Endothelial cell of hepatic sinusoid (primary cell): ENCODE results near the gene FBXO11.

Source experiments
- in situ Hi-C: cut with HindIII; loops from 2 replicates; pipeline ENCODE4 v1.10.0; 2017; ENCODE audit warnings: low sequenced_read_pairs

Gene FBXO11

DNA sequence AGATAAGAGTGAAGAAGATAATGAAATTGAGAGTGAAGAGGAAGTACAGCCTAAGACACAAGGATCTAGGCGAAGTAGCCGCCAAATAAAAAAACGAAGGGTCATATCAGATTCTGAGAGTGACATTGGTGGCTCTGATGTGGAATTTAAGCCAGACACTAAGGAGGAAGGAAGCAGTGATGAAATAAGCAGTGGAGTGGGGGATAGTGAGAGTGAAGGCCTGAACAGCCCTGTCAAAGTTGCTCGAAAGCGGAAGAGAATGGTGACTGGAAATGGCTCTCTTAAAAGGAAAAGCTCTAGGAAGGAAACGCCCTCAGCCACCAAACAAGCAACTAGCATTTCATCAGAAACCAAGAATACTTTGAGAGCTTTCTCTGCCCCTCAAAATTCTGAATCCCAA lies 107.7 kb downstream of the FBXO11 start:
- in situ Hi-C loops = no loop called here

DNA sequence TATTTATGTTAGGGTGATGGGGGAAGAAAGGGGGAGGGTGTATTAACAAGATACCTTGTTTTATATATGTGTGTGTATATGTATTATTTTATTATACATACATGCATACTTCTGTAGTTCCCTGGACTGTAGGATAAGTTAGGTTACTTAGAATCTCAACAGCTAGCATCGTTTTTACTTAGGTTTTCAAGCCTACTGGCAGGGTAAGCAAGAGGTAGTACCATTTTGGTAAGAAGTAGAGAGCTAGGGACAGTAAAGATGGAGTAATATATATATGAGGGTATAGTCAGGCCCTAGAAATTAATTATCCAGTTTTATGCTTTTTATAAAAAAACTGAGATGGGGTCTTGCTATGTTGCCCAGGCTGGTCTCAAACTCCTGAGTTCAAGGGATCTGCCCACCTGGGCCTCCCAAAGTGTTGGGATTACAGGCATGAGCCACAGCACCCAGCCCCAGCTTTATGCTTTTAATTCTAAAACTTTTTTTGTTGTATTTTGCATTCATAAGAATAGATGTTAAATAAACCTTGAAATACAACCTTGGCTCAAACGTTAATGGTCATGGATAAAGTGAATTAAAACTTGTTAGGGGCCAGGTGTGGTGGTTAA lies 110.1 kb downstream of the FBXO11 start:
- in situ Hi-C loops = no loop called here

DNA sequence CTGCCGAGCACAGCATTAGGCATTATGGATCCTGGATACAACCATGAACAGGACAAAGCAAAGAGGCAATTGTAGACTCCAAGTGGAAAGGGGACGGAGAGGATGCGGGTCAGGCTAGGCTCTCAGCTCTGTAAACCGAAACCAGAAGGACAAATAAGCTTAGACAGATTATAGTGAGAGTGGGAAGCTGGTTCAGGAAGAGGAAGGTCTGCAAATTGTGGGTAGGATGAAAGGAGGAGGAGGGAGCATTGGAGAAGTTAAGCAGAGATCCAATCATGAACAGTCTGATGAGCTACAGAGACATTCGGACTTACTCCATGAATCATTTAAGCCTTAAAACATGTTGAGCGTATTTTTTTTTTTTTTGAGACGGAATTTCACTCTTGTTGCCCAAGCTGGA lies 120.3 kb downstream of the FBXO11 start:
- in situ Hi-C loops = no loop called here

DNA sequence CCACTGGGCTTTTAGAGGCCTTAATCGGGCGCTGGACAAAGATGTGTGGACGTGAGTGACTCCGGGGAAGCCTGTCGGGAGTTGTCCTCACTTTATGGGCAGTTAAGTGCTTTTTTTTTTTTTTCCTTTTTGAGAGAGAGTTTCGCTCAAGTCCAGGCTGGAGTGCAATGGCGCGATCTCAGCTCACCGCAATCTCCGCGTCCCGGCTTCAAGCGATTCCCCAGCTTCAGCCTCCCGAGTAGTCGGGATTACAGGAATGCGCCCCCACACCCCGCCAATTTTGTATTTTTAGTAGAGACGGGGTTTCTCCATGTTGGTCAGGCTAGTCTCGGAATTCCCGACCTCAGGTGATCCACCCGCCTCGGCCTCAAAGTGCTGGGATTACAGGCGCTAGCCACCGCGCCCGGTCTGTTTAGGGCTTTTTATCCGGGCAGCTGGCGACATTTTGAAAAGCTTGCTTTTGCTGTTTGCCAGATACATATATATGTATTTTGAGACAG lies 121.9 kb downstream of the FBXO11 start:
- in situ Hi-C loops = no loop called here

DNA sequence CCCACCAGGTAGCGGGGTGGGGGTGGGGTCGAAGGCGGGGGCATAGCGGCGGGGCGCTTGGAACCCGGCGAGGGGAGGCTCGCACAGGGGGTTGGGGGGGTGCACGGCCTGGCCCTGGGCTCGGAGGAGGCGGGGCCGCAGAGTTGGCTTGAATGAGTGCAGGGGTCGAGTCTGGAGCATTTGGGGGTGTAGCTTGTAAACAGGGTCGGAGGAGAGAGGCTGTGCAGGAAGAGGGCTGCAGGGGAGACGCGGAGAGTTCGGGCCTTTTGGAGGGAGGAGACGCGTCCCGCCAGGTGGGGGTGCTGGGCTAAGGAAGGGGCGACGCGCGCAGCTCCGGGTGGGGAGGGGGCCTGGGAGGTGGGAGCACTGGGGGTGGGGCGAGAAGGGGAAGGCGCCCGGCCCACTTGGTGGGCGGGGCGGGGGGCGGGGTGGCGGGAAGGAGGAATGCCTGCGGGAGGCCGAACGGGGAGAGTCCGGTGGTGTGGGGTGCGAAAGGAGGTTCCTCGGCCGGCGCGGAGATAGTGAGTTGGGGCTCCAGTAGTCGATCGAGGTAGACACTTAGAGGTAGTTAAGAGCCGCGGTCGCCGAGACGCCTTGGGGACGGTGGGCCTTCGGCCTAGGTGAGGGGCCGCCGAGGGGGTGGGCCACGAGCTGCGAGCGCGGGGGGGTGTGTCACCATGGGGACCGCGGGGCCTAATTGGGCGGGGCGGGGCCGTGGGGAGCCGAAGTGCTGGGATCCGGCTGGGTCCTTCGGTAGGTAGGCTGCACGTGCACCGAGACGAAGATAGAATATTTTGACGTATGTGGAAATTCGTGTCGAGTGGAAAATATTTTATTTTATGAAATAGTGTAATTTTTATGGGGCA lies 122.6 kb downstream of the FBXO11 start:
- in situ Hi-C loops = no loop called here

DNA sequence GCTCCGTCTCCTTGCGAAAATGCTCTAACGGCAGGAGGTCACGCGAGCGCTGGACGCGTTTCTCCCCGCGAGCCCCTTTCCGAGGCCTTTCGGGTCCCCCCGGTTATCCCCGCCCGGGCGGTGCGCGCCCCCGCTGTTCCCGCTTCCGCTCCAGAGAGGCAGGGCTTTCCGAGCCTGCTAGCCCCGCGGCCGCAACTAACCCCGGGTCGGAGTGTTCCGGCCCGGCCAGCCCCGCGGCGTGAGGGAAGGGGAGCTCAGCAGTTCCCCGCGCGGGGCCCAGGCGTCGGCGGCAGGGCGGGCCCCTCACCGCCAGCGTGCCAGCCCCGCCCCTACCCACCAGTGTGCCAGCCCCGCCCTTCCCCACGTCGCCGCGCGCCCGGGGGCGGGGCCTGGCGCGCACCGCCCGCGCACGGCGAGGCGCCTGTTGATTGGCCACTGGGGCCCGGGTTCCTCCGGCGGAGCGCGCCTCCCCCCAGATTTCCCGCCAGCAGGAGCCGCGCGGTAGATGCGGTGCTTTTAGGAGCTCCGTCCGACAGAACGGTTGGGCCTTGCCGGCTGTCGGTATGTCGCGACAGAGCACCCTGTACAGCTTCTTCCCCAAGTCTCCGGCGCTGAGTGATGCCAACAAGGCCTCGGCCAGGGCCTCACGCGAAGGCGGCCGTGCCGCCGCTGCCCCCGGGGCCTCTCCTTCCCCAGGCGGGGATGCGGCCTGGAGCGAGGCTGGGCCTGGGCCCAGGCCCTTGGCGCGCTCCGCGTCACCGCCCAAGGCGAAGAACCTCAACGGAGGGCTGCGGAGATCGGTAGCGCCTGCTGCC lies 123.4 kb downstream of the FBXO11 start, which contains the start of gene MSH6:
MSH6 (plus strand) TSS at position 475 of the 815 bp plus-strand sequence; CDS start at position 564, 89 bp downstream.
- in situ Hi-C loops = no loop called here

DNA sequence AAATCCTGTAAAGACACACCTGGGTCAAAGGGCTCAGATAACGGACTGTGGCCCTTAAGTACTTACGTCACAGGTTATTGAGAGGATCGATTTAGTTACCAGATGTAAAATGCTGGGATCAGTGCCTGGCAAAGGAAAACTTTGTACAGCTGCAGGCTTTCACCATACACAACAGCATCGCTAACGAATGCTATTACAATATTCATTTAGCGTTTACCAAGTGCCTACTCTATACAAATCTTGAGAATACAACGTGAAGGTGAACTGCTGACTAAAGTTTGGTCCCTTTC lies 124.0 kb downstream of the FBXO11 start:
- in situ Hi-C loops = no loop called here

DNA sequence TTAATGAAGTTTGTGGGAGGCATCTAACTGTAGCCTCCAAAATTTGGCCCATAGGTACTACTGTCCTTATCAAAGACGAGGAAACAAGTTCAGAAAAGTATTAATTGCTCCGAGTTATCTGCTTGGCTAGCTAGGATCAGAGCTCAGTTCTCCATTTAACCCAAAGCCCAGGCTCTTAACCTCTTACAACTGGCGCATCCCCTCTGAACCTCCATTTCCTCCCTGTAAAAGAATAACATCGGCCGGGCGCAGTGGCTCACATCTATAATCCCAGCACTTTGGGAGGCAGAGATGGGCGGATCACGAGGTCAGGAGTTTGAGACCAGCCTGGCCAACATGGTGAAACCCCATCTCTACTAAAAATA lies 126.9 kb downstream of the FBXO11 start:
- in situ Hi-C loops = loop anchor here (10.0 kb wide), 1 partner anchor 345 kb away; no protein-coding TSS in a partner anchor

DNA sequence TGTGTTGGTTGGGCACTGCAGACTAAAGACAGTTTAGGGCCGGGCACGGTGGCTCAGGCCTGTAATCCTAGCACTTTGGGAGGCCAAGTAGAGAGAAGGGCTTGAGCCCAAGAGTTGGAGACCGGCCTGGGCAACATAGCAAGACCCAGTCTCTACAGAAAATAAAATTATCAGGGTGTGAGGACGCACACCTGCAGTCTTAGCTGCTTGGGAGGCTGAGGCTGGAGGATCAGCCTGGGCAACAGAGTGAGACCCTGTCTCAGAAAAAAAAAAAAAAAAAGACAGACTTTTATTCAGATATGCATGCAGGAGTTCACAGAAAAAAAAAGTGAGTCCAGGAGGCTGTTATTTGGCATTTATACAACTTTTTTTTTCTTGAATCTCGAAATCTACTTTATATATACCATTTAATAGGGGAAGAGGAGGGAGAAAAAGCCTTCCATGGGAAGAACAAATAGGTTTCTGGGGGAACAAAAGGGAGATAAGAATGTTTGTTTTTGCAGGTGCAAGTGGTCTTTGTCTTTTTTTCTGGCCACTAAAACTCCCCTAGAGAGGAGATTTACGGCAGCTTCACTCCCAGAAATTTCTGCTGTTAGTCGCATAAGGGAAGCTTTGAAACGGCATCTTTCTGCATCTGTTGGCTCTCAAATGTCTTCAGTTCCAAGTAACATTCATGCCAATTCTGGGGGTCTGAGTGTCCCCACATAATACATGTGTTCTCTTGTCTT lies 127.4 kb downstream of the FBXO11 start:
- in situ Hi-C loops = loop anchor here (10.0 kb wide), 1 partner anchor 344 kb away; no protein-coding TSS in a partner anchor

DNA sequence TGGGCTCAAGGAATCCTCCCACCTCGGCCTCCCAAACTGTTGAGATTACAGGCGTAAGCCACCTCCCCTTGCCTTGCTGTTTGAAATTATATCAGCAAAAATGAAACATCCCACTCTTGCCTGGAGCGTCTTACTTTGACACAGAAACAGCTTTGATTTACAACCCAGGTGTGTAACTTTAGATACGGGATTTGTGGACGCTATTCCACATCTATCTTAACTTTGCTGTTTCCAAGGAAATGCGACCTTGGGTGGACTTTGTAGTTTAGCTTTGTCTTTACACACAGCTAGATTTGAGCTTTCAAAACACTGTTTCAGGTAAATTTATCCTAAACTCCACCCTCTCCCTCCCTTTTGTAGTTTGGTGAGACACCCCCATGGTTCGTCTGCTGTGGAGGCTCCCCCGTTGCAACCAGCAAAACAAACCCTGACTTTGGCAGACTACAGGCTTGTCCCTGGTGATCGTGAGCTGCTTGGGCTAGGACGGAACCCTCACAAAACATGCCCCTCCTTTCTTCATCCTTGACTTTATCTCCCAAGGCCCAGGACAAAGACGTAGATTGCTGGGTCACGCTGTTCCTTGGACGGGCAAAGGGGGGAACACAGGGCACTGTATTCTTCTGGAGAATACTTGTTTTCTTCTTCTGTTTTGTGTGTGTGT lies 128.9 kb downstream of the FBXO11 start:
- in situ Hi-C loops = loop anchor here (10.0 kb wide), 1 partner anchor 343 kb away; no protein-coding TSS in a partner anchor

DNA sequence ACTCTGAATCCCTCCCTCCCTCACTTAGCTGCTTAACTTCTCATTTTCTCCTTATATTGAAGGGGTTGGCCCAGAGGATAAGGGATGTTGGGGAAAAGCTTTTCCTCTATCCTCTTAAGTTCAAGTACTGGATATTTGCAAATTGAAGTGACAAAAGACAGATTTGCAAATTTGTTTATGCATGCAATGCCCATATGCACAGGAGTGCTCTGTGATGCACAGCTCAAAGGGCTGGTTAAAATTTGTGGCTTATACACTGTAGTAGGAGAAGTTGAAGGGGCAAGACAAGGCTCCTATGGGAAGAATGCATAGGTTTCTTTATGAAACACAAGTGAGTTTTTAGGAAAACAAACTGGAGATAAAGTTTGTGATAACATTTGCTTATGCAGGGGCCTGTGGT lies 131.7 kb downstream of the FBXO11 start:
- in situ Hi-C loops = loop anchor here (10.0 kb wide), 1 partner anchor 340 kb away; no protein-coding TSS in a partner anchor

DNA sequence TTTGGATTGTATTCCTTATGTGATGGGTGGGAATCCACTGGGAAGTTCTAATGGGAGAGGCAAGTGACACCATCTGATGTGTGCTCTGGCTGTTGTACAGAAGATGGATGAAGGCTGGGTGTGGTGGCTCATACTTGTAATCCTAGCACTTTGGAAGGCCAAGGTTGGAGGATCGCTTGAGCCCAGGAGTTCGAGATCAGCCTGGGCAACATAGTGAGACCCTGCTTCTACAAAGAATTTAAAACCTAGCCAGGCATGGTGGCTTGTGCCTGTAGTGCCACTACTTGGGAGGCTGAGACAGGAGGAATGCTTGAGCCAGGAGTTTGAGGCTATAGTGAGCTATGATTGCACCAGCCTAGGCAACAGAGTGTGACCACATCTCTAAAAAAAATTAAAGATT lies 134.0 kb downstream of the FBXO11 start:
- in situ Hi-C loops = loop anchor here (10.0 kb wide), 1 partner anchor 338 kb away; no protein-coding TSS in a partner anchor

DNA sequence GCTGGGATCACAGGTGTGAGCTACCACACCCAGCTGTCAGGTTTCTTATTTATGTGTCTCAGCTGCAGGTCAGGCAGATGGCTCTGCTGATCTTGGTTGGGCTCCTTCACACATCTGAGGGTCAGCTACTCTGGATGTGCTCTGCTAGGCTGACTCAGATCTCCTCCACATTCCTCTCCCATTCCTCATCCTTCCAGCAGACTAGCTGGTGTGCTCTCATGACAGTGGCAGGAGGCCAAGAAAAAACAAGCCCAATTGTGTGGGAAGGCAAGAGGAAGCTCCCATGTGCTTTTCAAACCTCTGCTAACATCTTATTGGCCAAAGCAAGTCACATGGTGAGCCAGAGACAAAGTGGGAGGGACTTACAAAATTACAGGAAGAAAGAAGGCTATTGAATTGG lies 135.1 kb downstream of the FBXO11 start:
- in situ Hi-C loops = loop anchor here (10.0 kb wide), 1 partner anchor 336 kb away; no protein-coding TSS in a partner anchor

DNA sequence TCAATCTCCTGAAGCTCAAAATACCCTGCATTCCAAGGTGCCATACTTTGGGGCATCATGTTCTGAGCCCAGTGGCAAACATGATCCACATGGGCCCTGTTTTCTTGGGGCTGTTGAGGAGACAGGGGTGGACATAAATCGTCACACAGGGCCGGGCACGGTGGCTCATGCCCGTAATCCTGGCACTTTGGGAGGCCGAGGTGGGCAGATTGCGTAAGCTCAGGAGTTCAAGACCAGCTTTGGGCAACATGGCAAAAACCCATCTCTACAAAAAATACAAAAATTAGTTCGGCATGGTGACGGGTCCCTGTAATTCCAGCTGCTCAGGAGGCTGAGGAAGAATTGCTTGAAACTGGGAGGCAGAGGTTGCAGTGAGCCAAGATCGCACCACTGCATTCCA lies 137.0 kb downstream of the FBXO11 start:
- in situ Hi-C loops = no loop called here

DNA sequence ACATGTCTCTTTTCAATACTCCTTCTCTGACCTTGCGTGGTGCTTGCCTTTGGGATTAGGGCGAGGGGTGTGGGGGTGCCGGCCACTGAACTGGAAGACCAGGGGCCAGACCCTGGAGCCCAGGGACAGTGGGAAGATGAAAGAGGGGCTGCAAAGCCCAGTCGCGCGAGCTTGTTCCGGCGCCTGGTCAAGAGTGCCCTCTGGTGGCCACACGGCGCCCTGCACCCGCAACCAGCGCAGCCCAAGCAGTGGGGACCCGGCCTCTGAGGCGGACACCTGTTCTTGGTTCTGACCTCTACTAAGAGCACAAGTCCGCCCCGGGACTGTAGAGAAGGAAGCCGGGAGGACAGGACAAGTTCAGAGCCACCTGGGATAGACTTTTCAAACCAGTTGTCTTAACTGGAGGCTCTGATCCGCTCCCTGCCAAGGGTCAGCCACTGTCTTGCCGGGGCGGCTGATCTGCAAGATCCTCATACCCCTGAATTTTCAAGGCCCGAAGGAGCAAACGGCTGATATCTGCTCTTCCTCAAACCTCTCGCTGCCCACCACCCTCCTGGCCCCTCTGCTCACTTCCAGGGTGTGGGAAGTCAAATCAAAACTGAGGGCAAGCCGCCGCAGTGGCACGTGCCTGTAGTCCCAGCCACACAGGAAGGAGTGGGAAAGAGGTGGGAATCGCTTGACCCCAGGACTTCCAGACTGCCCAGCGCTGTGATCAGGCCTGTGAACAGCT lies 138.3 kb downstream of the FBXO11 start:
- in situ Hi-C loops = no loop called here

DNA sequence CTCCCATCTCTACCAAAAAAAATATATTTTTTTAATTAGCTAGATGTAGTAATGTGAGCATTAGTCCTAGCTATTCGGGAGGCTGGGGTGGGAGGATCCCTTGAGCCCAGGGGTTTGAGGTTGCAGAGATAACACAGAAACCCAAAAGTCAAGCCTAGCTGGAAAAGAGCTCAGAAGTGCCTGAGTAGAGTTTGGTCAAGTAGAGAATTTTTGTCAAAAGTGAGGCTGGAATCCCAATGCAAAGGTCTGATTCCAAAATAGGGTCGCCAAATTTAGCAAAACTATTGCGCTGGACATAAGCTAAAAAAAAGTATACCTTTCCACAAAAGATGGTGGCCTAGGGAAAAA lies 138.8 kb downstream of the FBXO11 start:
- in situ Hi-C loops = no loop called here

DNA sequence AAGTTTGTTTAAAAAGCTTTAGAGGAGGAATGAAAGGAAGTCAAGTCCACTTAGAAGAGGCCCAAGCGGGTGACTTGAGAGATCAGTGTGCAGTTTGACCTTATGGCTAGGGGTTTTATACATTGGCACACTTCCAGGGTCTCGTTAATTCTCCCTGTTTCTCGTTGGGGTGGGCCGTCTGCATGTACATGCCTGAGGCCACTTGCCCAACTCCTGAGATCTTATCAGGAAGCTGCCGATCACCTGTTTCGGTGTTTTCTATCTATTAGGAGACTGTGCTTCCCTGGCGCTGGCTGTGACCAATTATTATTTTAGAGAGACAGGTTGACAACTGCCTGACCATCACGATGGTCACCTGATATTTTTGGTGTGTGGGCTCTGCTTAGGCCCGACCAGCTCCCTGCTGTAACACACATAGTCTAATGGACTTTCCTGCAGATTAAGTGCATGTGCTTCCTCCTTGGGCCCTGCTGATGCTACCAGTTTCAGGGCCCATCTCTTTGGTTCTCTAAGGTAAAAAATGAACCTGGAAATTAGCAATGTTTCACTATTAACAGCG lies 154.4 kb downstream of the FBXO11 start:
- in situ Hi-C loops = no loop called here

DNA sequence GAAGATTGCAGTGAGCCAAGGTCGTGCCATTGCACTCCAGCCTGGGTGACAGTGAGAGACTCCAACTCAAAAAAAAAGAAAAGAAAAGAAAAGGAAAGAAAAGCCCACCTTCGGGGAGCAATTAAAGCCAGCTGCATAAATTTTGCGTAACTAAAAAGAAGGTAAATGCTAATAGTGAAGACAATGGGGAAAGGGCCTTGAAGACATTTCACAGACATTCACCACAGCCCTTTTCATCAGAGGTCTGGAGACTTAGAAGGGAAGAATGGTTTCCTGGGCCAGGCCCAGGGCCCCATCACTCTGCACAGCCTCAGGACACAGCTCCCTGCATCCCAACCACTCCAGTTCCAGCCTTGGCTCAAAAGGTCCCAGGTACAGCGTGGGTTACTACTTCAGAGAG lies 158.4 kb downstream of the FBXO11 start:
- in situ Hi-C loops = no loop called here

DNA sequence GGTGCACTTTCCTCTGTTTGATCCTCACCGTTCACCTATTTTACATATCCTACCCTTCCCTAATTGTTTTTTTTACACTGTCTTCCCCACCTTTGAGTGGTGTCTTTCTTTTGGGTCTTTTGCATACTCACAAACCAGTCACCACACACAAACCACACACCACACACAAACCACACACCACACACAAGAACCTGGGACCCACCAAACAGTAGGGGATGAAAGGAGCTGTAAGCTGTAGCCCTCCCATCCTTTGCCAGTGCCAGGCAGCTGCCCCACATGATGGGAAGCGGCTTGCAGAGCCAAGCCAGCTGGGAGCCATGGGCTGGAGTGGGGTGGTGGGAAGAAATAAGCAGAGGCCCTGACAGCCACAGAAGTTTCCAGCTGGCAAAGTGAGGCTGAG lies 162.2 kb downstream of the FBXO11 start:
- in situ Hi-C loops = no loop called here
